Panc1 (cell line): ENCODE results near the gene WFDC2. TPM values are rescaled to one million over a fixed set of nuclear protein-coding genes. Genes with fewer than 3 reads are reported as not detected.

Source experiments
- ATAC-seq: fragments of 200-7000 bp; cut with Tn5 transposase; 2 replicates; pipeline ENCODE4 v1.9.1; 2020; ENCODE audit warnings: mild to moderate bottlenecking, moderate library complexity
- BruUV-seq: library from RNA; stranded (reverse); fragments of 400-500 nt; replicated peaks from 2 replicates; lab custom pipeline; 2021; lab: Mats Ljungman, UMichigan
- CTCF ChIA-PET: fragments of 300-600 bp; sonication (Branson Sonifier 250); formaldehyde crosslinking; loops from one replicate; lab custom pipeline; 2022; ENCODE audit warnings: antibody characterized with exemption; lab: Charles Lee
- POLR2A ChIA-PET: fragments of 300-600 bp; sonication (Branson Sonifier 250); formaldehyde crosslinking; loops from one replicate; lab custom pipeline; 2022; ENCODE audit warnings: antibody characterized with exemption; lab: Charles Lee
- DNase-seq: peaks from one replicate; pipeline ENCODE4 v3.0.0-alpha.2; 2010; ENCODE audit warnings: low read depth, low spot score
- H3K27ac ChIP-seq: 2 replicates; pipeline ENCODE4 v1.5.1; 2011; ENCODE audit warnings: mild to moderate bottlenecking, low read length, inconsistent platforms
- H3K27me3 ChIP-seq: fragments of 200-500 bp; sonication (Bioruptor generic); 2 replicates; pipeline ENCODE4 v1.6.0; 2014; ENCODE audit warnings: low read length, inconsistent platforms; ENCODE audit not compliant: control insufficient read depth, insufficient read depth
- H3K36me3 ChIP-seq: fragments of 200-500 bp; sonication (Bioruptor generic); 2 replicates; pipeline ENCODE4 v1.5.1; 2014; ENCODE audit warnings: inconsistent platforms, mild to moderate bottlenecking, low read length, moderate library complexity; ENCODE audit not compliant: control insufficient read depth, insufficient read depth
- H3K4me1 ChIP-seq: 2 replicates; pipeline ENCODE4 v1.5.1; 2011; ENCODE audit warnings: inconsistent platforms, mild to moderate bottlenecking, low read length, moderate library complexity; ENCODE audit not compliant: control insufficient read depth, insufficient read depth
- H3K4me3 ChIP-seq, 2 experiments: 2 replicates each; pipeline ENCODE4 v1.5.1; 2011 to 2012; ENCODE audit warnings: low read depth in 2 of 2, low read length in 2 of 2, mild to moderate bottlenecking in 2 of 2, inconsistent platforms in 1 of 2, moderate library complexity in 1 of 2
- H3K9me3 ChIP-seq: fragments of 200-500 bp; sonication (Bioruptor generic); 2 replicates; pipeline ENCODE4 v1.5.1; 2014; ENCODE audit warnings: low read depth, mild to moderate bottlenecking, inconsistent platforms, low read length, moderate library complexity; ENCODE audit not compliant: control insufficient read depth, insufficient read depth
- in situ Hi-C: cut with HindIII; loops from 2 replicates; pipeline ENCODE4 v1.10.0; 2016; ENCODE audit warnings: low sequenced_read_pairs, low pct_unique_long_range_greater_than_20kb
- intact Hi-C: fragments of 100-400 bp; cut with micrococcal nuclease; formaldehyde crosslinking; loops from one replicate; pipeline ENCODE4 v1.10.0; 2022; ENCODE audit not compliant: unreplicated experiment
- microRNA-seq: library from miRNA; unstranded; fragments of <30 nt; microRNA quantifications from one replicate; pipeline ENCODE4 v1.1.0, GENCODE V29; 2020; ENCODE audit not compliant: unreplicated experiment
- total RNA-seq: library from RNA; stranded (reverse); gene quantifications from one replicate; pipeline ENCODE4 v1.2.1, GENCODE V29; 2021; ENCODE audit not compliant: unreplicated experiment
- TF ChIP-seq, protein P1 (sequence below): fragments of 450-650 bp; IDR thresholded peaks from 2 replicates; pipeline ENCODE4 v1.5.1; 2017; ENCODE audit warnings: mild to moderate bottlenecking
- TF ChIP-seq, protein P2 (sequence below), 2 experiments: IDR thresholded peaks; 2 replicates each; pipeline ENCODE4 v1.6.1; 2011 to 2012; ENCODE audit warnings: low read depth in 2 of 2, control low read depth in 1 of 2, low read length in 1 of 2, mild to moderate bottlenecking in 1 of 2, moderate library complexity in 1 of 2; ENCODE audit not compliant: insufficient read depth in 1 of 2

Gene WFDC2
- total RNA-seq, 1 experiment from 2014 or later = 1.6 TPM

DNA sequence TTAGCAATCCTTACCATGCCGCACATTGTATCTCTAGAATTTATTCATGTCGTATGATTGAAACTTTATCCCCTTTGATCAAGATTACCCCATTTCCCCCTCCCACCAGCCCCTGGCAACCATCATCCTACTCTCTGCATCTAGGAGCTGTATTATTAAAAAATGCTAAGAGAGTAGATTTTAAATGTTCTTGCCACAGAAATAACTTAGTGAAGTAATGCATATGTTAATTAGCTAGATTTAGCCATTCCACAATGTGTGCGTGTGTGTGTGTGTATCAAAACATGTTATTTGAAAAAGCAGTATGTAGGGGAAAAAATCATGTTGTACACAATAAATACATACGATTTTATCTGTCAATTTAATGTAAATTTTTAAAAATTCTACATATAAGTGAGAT lies 57.7 kb downstream of the WFDC2 start:
- CTCF ChIA-PET = no interaction called here
- POLR2A ChIA-PET = no interaction called here
- no peak overlapping the region for H3K27ac ChIP-seq
- TF ChIP-seq, protein P1, sequence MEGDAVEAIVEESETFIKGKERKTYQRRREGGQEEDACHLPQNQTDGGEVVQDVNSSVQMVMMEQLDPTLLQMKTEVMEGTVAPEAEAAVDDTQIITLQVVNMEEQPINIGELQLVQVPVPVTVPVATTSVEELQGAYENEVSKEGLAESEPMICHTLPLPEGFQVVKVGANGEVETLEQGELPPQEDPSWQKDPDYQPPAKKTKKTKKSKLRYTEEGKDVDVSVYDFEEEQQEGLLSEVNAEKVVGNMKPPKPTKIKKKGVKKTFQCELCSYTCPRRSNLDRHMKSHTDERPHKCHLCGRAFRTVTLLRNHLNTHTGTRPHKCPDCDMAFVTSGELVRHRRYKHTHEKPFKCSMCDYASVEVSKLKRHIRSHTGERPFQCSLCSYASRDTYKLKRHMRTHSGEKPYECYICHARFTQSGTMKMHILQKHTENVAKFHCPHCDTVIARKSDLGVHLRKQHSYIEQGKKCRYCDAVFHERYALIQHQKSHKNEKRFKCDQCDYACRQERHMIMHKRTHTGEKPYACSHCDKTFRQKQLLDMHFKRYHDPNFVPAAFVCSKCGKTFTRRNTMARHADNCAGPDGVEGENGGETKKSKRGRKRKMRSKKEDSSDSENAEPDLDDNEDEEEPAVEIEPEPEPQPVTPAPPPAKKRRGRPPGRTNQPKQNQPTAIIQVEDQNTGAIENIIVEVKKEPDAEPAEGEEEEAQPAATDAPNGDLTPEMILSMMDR = no peak
- TF ChIP-seq, protein P2, sequence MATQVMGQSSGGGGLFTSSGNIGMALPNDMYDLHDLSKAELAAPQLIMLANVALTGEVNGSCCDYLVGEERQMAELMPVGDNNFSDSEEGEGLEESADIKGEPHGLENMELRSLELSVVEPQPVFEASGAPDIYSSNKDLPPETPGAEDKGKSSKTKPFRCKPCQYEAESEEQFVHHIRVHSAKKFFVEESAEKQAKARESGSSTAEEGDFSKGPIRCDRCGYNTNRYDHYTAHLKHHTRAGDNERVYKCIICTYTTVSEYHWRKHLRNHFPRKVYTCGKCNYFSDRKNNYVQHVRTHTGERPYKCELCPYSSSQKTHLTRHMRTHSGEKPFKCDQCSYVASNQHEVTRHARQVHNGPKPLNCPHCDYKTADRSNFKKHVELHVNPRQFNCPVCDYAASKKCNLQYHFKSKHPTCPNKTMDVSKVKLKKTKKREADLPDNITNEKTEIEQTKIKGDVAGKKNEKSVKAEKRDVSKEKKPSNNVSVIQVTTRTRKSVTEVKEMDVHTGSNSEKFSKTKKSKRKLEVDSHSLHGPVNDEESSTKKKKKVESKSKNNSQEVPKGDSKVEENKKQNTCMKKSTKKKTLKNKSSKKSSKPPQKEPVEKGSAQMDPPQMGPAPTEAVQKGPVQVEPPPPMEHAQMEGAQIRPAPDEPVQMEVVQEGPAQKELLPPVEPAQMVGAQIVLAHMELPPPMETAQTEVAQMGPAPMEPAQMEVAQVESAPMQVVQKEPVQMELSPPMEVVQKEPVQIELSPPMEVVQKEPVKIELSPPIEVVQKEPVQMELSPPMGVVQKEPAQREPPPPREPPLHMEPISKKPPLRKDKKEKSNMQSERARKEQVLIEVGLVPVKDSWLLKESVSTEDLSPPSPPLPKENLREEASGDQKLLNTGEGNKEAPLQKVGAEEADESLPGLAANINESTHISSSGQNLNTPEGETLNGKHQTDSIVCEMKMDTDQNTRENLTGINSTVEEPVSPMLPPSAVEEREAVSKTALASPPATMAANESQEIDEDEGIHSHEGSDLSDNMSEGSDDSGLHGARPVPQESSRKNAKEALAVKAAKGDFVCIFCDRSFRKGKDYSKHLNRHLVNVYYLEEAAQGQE (IDR thresholded peaks at IDR 0.05; ENCODE audit: insufficient read depth in 1 of 2, low read depth in 2 of 2, low read length in 1 of 2) = no peak
- DNase-seq (no peak), ATAC-seq (no peak)
- intact Hi-C loops = no loop called here
- peaks cover 18% of the 10 kb centered on the region for H3K27me3 ChIP-seq
- H3K9me3 ChIP-seq = no peaks in the 10 kb centered on the region
- H3K4me1 ChIP-seq = no peaks in the 10 kb centered on the region
- H3K36me3 ChIP-seq = no peaks in the 10 kb centered on the region
- no peak overlapping the region for H3K4me3 ChIP-seq
- no TSS peak for BruUV-seq
- in situ Hi-C loops = no loop called here

Small RNA genes within 50 kb of the gene (microRNA-seq; reads per million reads assigned to microRNA genes)
- 2.5 reads per million for gene MIR6812

Other genes with a start within 250 kb of the WFDC2 start
- not detected for gene SEMG2, start 248.4 kb upstream of the WFDC2 start, total RNA-seq
- 0.74 TPM for gene SLPI, start 215.2 kb upstream of the WFDC2 start, total RNA-seq
- 0.18 TPM for gene RBPJL, start 162.9 kb upstream of the WFDC2 start, total RNA-seq
- gene MATN4, start 161.5 kb upstream of the WFDC2 start, total RNA-seq = 0.15 TPM
- 93.3 TPM for gene SDC4, start 121.3 kb upstream of the WFDC2 start, total RNA-seq
- 29.1 TPM for gene SYS1, start 106.6 kb upstream of the WFDC2 start, total RNA-seq
- gene TP53TG5, start 91.4 kb upstream of the WFDC2 start, total RNA-seq = not detected
- gene DBNDD2, start 61.5 kb upstream of the WFDC2 start, total RNA-seq = 55.4 TPM
- gene PIGT, start 53.6 kb upstream of the WFDC2 start, total RNA-seq = 108 TPM
- not detected for gene SPINT3, start 45.9 kb downstream of the WFDC2 start, total RNA-seq
- gene WFDC6, start 69.7 kb downstream of the WFDC2 start, total RNA-seq = not detected
- not detected for gene EPPIN, start 77.6 kb downstream of the WFDC2 start, total RNA-seq
- not detected for gene WFDC8, start 109.5 kb downstream of the WFDC2 start, total RNA-seq
- gene WFDC10A, start 160.0 kb downstream of the WFDC2 start, total RNA-seq = not detected
- gene WFDC9, start 161.5 kb downstream of the WFDC2 start, total RNA-seq = not detected
- not detected for gene WFDC11, start 200.5 kb downstream of the WFDC2 start, total RNA-seq
- gene WFDC13, start 232.3 kb downstream of the WFDC2 start, total RNA-seq = not detected
- gene WFDC10B, start 235.3 kb downstream of the WFDC2 start, total RNA-seq = not detected